ENCODE data around the gene MAST4. TPM values are rescaled to one million over a fixed set of nuclear protein-coding genes. Genes with fewer than 3 reads are reported as not detected.

The MAST4 gene
- total RNA-seq, 4 donors from 2014 or later, result 8.2 to 203 (median 35.5) TPM

DNA sequence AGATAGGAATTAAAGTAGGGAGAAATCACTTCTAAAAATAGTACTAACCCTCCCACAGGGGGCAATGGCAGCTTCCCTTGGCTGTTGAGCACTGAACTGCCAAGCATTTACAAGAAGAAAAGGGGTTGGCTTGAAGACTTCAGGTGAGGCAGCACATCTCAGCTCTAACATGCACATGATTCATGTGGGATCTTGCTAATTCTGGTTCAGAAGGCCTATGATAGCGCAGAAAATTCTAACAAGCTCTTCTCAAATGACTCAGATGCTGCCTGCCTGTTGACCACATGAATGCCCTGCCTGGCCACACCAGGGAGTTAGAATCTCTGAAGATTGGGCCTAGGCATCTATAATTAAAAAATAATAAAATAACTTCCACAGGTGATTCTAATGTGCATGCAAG is 577.8 kb downstream of the MAST4 start:
- DNase-seq, result no peak
- Histone ChIP-seq H3K9me3 (no peaks in the 10 kb centered on the region), H3K4me1 (no peaks in the 10 kb centered on the region), H3K36me3 (no peaks in the 10 kb centered on the region), H3K27me3 (no peaks in the 10 kb centered on the region), H3K27ac (no peak overlapping the region), H3K4me3 (no peak overlapping the region)
- intact Hi-C loops (cut with DNase I; ENCODE audit: low total_unique reads), result no loop called here
- no peak for TF ChIP-seq POLR2A (IDR thresholded peaks at IDR 0.05)
- TF ChIP-seq, protein P1, sequence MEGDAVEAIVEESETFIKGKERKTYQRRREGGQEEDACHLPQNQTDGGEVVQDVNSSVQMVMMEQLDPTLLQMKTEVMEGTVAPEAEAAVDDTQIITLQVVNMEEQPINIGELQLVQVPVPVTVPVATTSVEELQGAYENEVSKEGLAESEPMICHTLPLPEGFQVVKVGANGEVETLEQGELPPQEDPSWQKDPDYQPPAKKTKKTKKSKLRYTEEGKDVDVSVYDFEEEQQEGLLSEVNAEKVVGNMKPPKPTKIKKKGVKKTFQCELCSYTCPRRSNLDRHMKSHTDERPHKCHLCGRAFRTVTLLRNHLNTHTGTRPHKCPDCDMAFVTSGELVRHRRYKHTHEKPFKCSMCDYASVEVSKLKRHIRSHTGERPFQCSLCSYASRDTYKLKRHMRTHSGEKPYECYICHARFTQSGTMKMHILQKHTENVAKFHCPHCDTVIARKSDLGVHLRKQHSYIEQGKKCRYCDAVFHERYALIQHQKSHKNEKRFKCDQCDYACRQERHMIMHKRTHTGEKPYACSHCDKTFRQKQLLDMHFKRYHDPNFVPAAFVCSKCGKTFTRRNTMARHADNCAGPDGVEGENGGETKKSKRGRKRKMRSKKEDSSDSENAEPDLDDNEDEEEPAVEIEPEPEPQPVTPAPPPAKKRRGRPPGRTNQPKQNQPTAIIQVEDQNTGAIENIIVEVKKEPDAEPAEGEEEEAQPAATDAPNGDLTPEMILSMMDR (IDR thresholded peaks at IDR 0.05), result no peak

DNA sequence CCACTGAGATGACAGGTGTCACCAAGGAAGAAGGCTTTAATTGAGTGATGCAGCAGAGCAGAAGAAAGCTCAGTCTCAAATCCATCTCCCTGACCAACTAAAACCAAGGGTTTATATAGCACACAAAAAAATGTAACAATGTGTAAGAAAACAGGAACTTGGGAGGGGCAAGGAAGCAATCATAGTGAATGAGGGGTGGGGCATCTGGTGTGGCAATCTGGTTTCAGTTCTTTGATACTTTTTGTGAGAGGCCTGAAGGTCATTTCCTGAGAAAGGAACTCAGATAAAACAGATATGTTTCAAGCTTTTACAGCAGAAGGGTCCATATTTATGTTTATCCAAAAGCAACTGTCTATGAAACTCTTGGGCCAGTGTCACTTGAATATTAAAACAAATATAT is 580.7 kb downstream of the MAST4 start:
- no peak for DNase-seq
- H3K4me3 ChIP-seq, result no peak overlapping the region
- TF ChIP-seq POLR2A (IDR thresholded peaks at IDR 0.05), result no peak
- TF ChIP-seq, protein P1 (IDR thresholded peaks at IDR 0.05), result no peak
- H3K27ac ChIP-seq, result no peak overlapping the region
- no peaks in the 10 kb centered on the region for H3K36me3 ChIP-seq
- no peaks in the 10 kb centered on the region for H3K4me1 ChIP-seq
- intact Hi-C loops (cut with DNase I; ENCODE audit: low total_unique reads), result no loop called here
- no peaks in the 10 kb centered on the region for H3K27me3 ChIP-seq
- H3K9me3 ChIP-seq, result no peaks in the 10 kb centered on the region

DNA sequence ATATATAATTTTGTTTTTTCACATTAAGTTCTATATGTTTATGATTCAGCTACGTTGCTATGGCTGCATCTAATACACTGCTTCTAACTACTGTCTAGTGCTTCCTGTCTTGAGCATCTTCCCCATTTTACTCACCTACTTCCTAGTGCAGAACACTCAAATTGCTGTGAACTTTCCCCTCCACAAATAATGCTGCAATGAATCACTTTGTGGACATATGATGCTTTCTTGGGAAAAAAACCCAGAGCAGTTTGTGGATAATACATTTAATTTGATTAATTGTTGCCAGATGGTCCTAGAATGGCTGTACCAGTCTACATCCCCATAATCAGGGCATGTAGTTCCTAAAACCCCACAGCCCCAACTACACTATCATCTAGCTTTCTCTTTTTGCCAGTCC is 581.9 kb downstream of the MAST4 start:
- Histone ChIP-seq H3K27me3 (no peaks in the 10 kb centered on the region), H3K4me3 (no peak overlapping the region), H3K4me1 (peaks cover 0 to 5% of the 10 kb centered on the region in 2 donors), H3K27ac (no peak overlapping the region), H3K9me3 (no peaks in the 10 kb centered on the region), H3K36me3 (no peaks in the 10 kb centered on the region)
- intact Hi-C loops (cut with DNase I; ENCODE audit: low total_unique reads), result no loop called here
- no peak for DNase-seq
- no peak for TF ChIP-seq POLR2A (IDR thresholded peaks at IDR 0.05)
- TF ChIP-seq, protein P1 (IDR thresholded peaks at IDR 0.05), result no peak

DNA sequence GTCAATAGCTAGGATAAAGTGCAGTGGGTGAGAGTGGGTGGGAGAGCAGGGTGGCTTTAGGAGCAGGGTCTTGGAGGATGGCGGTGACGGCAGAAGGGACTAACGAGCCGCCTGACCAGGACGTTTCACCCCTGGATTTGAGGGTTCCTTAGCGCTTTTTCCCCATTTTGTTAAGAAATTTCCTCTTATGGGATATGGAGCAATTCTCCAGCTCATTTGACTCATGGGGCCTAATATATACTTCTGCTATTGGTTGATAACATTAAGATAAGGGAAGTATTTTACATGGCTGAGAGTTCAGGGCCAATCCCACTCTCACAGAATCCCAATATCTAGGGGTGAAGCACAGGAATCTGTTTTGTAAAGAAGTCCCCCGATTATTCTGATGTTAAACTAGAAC is 582.8 kb downstream of the MAST4 start:
- no peaks in the 10 kb centered on the region for H3K27me3 ChIP-seq
- DNase-seq, result no peak
- no peaks in the 10 kb centered on the region for H3K36me3 ChIP-seq
- peak overlapping the region in 1 of 2 donors; percentile 30 for H3K27ac ChIP-seq
- no peak overlapping the region for H3K4me3 ChIP-seq
- H3K4me1 ChIP-seq, result peaks cover 0 to 5% of the 10 kb centered on the region in 2 donors
- intact Hi-C loops (cut with DNase I; ENCODE audit: low total_unique reads), result no loop called here
- H3K9me3 ChIP-seq, result no peaks in the 10 kb centered on the region
- TF ChIP-seq, protein P1 (IDR thresholded peaks at IDR 0.05), result no peak
- TF ChIP-seq POLR2A (IDR thresholded peaks at IDR 0.05), result no peak

DNA sequence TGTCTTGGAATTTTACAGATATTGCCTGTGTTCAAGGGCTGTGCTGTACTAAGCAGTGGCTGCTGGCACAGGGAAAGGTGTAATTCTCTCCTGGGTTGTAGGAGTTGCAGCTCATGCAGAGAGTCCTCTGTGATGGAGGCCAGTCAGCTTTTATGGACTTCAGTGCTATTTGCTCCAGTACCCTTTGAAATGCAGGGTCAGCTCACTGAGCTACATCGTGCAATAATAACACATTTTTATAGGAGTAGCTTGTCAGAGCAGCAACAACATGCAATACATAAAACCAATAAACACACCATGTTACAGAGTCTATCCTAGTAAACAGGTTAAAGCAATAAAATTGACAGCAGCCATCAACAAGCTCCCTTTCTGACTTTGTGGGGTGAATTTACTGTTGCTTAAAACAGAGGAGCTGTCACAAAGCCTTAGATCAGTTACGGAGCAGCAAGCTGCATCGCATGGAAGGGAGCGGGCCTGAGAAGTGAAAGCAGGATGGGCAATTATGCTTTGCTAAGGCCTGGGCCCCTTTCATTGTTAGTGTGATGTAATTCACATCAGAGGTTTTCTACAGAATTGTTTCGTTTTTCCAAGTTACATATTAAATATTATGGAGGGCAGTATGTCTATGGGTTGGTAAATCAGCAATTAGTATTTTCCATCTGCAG is 583.6 kb downstream of the MAST4 start:
- Histone ChIP-seq H3K4me3 (no peak overlapping the region), H3K27me3 (no peaks in the 10 kb centered on the region), H3K36me3 (no peaks in the 10 kb centered on the region), H3K27ac (peak overlapping the region; percentile 24 to 30), H3K4me1 (peaks cover 0 to 5% of the 10 kb centered on the region in 2 donors), H3K9me3 (no peaks in the 10 kb centered on the region)
- no peak for DNase-seq
- intact Hi-C loops (cut with DNase I; ENCODE audit: low total_unique reads), result no loop called here
- TF ChIP-seq POLR2A (IDR thresholded peaks at IDR 0.05), result no peak
- TF ChIP-seq, protein P1 (IDR thresholded peaks at IDR 0.05), result no peak

All from uterus (tissue), 4 donors.